HEK293 (cell line): ENCODE data around the gene BRF1.
"Not testable (repeated sequence)": the region's sequence is repeated elsewhere in the genome, so short reads cannot be mapped to it uniquely, and the experiment has no call there.

ENCODE experiments used
- CTCF ChIA-PET: fragments of 350-600 bp; formaldehyde crosslinking; extraction: SDS; loops from one replicate; lab custom pipeline; 2021; ENCODE audit warnings: antibody characterized with exemption; lab: Yijun Ruan, JAX
- POLR2A ChIA-PET: fragments of 300-600 bp; formaldehyde crosslinking; extraction: SDS; loops from one replicate; lab custom pipeline; 2020; ENCODE audit warnings: antibody characterized with exemption, inconsistent platforms; lab: Yijun Ruan, JAX
- H3K27ac ChIP-seq: fragments of 200-500 bp; sonication (Bioruptor generic); 2 replicates; pipeline ENCODE4 v1.5.1; 2014; ENCODE audit warnings: low read depth, low read length, control low read depth, inconsistent platforms; ENCODE audit errors: extremely low read depth
- H3K36me3 ChIP-seq, 2 experiments: fragments of 200-500 bp in 1 of 2; sonication (Bioruptor generic) in 1 of 2; 1 replicate in 1 of 2; 2 replicates in 1 of 2; pipeline ENCODE4 v1.5.1; 2014 to 2017; ENCODE audit warnings: inconsistent platforms in 2 of 2, low read length in 2 of 2; ENCODE audit not compliant: control insufficient read depth in 2 of 2, insufficient read depth in 1 of 2
- H3K4me1 ChIP-seq: fragments of 200-500 bp; sonication (Bioruptor generic); 2 replicates; pipeline ENCODE4 v1.5.1; 2014; ENCODE audit warnings: mild to moderate bottlenecking, low read length, inconsistent platforms; ENCODE audit not compliant: control insufficient read depth, insufficient read depth
- H3K4me3 ChIP-seq: 2 replicates; pipeline ENCODE4 v1.5.1; 2011; ENCODE audit warnings: low read depth, mild to moderate bottlenecking, control low read depth, low read length, moderate library complexity
- H3K9me3 ChIP-seq: fragments of 200-500 bp; sonication (Bioruptor generic); 2 replicates; pipeline ENCODE4 v1.5.1; 2014; ENCODE audit warnings: low read depth, low read length, inconsistent platforms; ENCODE audit not compliant: control insufficient read depth, insufficient read depth
- KLF10 ChIP-seq: fragments of 450-650 bp; IDR thresholded peaks from 2 replicates; pipeline ENCODE4 v1.5.1; 2018; ENCODE audit warnings: missing biosample characterization, mild to moderate bottlenecking, missing genetic modification characterization
- SP7 ChIP-seq: fragments of 450-650 bp; formaldehyde crosslinking; IDR thresholded peaks from 2 replicates; pipeline ENCODE4 v1.5.1; 2016; ENCODE audit warnings: missing biosample characterization, missing genetic modification characterization
- TRIM28 ChIP-seq: IDR thresholded peaks from 2 replicates; pipeline ENCODE4 v1.6.1; 2011; ENCODE audit warnings: low read length, control low read depth, borderline replicate concordance
- ZFHX2 ChIP-seq: fragments of 450-650 bp; formaldehyde crosslinking; conservative IDR thresholded peaks from 2 replicates; pipeline ENCODE4 v1.5.1; 2016; ENCODE audit warnings: missing biosample characterization, missing genetic modification characterization
- ZFP37 ChIP-seq: fragments of 450-650 bp; formaldehyde crosslinking; IDR thresholded peaks from 2 replicates; pipeline ENCODE4 v1.5.1; 2016; ENCODE audit warnings: missing biosample characterization, missing genetic modification characterization
- ZNF10 ChIP-seq: fragments of 450-650 bp; formaldehyde crosslinking; IDR thresholded peaks from 2 replicates; pipeline ENCODE4 v1.5.1; 2017; ENCODE audit warnings: missing biosample characterization, missing genetic modification characterization
- ZNF155 ChIP-seq: fragments of 450-650 bp; formaldehyde crosslinking; IDR thresholded peaks from 2 replicates; pipeline ENCODE4 v1.5.1; 2016; ENCODE audit warnings: missing biosample characterization, missing genetic modification characterization
- ZNF19 ChIP-seq: fragments of 450-650 bp; formaldehyde crosslinking; IDR thresholded peaks from 2 replicates; pipeline ENCODE4; 2016; ENCODE audit warnings: missing biosample characterization, missing genetic modification characterization, low read depth
- ZNF24 ChIP-seq: fragments of 450-650 bp; formaldehyde crosslinking; IDR thresholded peaks from 2 replicates; pipeline ENCODE4 v1.5.1; 2016; ENCODE audit warnings: missing biosample characterization, missing genetic modification characterization
- ZNF248 ChIP-seq: fragments of 450-650 bp; formaldehyde crosslinking; IDR thresholded peaks from 2 replicates; pipeline ENCODE4 v1.5.1; 2017; ENCODE audit warnings: missing biosample characterization, missing genetic modification characterization
- ZNF26 ChIP-seq: fragments of 450-650 bp; formaldehyde crosslinking; IDR thresholded peaks from 2 replicates; pipeline ENCODE4 v1.5.1; 2016; ENCODE audit warnings: missing biosample characterization, missing genetic modification characterization
- ZNF366 ChIP-seq: fragments of 450-650 bp; formaldehyde crosslinking; conservative IDR thresholded peaks from 2 replicates; pipeline ENCODE4 v1.5.1; 2016; ENCODE audit warnings: missing biosample characterization, missing genetic modification characterization
- ZNF391 ChIP-seq: fragments of 450-650 bp; formaldehyde crosslinking; IDR thresholded peaks from 2 replicates; pipeline ENCODE4 v1.5.1; 2016; ENCODE audit warnings: low read depth, missing biosample characterization, missing genetic modification characterization, borderline replicate concordance
- ZNF416 ChIP-seq: fragments of 450-650 bp; formaldehyde crosslinking; IDR thresholded peaks from 2 replicates; pipeline ENCODE4 v1.5.1; 2016; ENCODE audit warnings: missing biosample characterization, missing genetic modification characterization
- ZNF48 ChIP-seq: fragments of 450-650 bp; formaldehyde crosslinking; IDR thresholded peaks from 2 replicates; pipeline ENCODE4 v1.5.1; 2016; ENCODE audit warnings: missing biosample characterization, missing genetic modification characterization
- ZNF514 ChIP-seq: fragments of 450-650 bp; formaldehyde crosslinking; IDR thresholded peaks from 2 replicates; pipeline ENCODE4 v1.5.1; 2016; ENCODE audit warnings: missing biosample characterization, missing genetic modification characterization
- ZNF529 ChIP-seq: fragments of 450-650 bp; formaldehyde crosslinking; IDR thresholded peaks from 2 replicates; pipeline ENCODE4 v1.5.1; 2017; ENCODE audit warnings: missing genetic modification characterization, missing biosample characterization; ENCODE audit not compliant: insufficient replicate concordance
- ZNF558 ChIP-seq: fragments of 450-650 bp; formaldehyde crosslinking; IDR thresholded peaks from 2 replicates; pipeline ENCODE4 v1.5.1; 2016; ENCODE audit warnings: missing biosample characterization, missing genetic modification characterization
- ZNF571 ChIP-seq: fragments of 450-650 bp; formaldehyde crosslinking; IDR thresholded peaks from 2 replicates; pipeline ENCODE4 v1.5.0; 2017; ENCODE audit warnings: missing biosample characterization, missing genetic modification characterization
- ZNF677 ChIP-seq: fragments of 450-650 bp; IDR thresholded peaks from 2 replicates; pipeline ENCODE4 v1.5.0; 2018; ENCODE audit warnings: missing biosample characterization, mild to moderate bottlenecking, missing genetic modification characterization, moderate library complexity
- ZNF707 ChIP-seq: fragments of 450-650 bp; formaldehyde crosslinking; IDR thresholded peaks from 2 replicates; pipeline ENCODE4 v1.5.1; 2016; ENCODE audit warnings: missing biosample characterization, missing genetic modification characterization
- ZNF747 ChIP-seq: fragments of 450-650 bp; formaldehyde crosslinking; IDR thresholded peaks from 2 replicates; pipeline ENCODE4 v1.5.1; 2016; ENCODE audit warnings: missing biosample characterization, missing genetic modification characterization
- ZNF76 ChIP-seq: fragments of 450-650 bp; formaldehyde crosslinking; IDR thresholded peaks from 2 replicates; pipeline ENCODE4; 2016; ENCODE audit warnings: low read depth, missing biosample characterization, missing genetic modification characterization, borderline replicate concordance
- TF ChIP-seq, protein P1 (sequence below): fragments of 450-650 bp; IDR thresholded peaks from 2 replicates; pipeline ENCODE4 v1.5.1; 2018; ENCODE audit warnings: missing biosample characterization, mild to moderate bottlenecking, missing genetic modification characterization

The BRF1 gene

DNA sequence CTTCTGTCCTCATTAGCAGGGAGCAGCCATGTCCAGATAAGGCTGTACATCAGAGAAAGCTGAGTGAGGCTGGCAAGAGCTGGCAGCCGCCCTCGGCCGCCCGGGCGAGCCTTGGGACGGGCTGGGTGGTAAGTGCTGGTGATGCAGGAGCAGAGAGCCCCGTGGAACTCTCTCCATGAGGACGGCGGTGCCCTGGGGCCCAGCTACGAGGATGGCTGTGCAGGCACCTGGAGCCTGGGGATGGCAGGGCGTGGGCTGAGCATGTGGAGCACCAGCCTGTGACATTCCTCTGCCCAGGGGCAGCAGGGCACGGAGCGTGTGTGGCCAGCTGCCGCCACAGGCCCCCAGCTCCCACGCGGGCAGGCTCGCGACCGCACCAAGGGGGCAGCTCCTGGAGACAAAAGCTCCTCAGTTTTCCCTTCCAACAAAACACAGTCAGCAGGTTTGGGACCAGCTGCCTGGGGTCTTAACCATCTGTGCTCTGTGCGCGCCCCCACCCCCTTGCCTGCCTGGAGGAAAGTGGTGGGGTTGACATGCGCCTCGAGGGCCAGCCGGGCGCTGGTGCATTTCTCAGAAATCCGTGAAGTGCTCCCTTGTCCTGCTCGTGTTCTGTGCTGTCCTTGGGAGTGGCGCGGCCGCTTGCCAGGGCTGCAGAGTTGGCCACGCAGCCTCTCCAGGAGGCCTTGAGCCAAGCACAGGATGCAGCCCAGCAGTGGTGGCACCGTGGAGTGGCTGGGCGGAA, 35.1 kb upstream of the BRF1 start:
- H3K36me3 ChIP-seq = peaks cover 0 to 3% of the 10 kb centered on the region in 2 experiments; a peak in 1 of 3 replicates
- TF ChIP-seq ZNF155 (no peak), ZNF747 (tag by site-specific recombination) (no peak), SP7 (tag by site-specific recombination) (no peak), ZNF19 (tag by site-specific recombination) (no peak), ZNF514 (tag by site-specific recombination) (no peak), ZNF416 (tag by site-specific recombination) (no peak), ZNF26 (no peak), ZNF76 (tag by site-specific recombination) (no peak), ZNF24 (tag by site-specific recombination) (no peak), ZNF366 (tag by site-specific recombination) (no peak), ZNF529 (tag by site-specific recombination) (no peak), ZNF391 (tag by site-specific recombination) (no peak)
- TF ChIP-seq, protein P1, sequence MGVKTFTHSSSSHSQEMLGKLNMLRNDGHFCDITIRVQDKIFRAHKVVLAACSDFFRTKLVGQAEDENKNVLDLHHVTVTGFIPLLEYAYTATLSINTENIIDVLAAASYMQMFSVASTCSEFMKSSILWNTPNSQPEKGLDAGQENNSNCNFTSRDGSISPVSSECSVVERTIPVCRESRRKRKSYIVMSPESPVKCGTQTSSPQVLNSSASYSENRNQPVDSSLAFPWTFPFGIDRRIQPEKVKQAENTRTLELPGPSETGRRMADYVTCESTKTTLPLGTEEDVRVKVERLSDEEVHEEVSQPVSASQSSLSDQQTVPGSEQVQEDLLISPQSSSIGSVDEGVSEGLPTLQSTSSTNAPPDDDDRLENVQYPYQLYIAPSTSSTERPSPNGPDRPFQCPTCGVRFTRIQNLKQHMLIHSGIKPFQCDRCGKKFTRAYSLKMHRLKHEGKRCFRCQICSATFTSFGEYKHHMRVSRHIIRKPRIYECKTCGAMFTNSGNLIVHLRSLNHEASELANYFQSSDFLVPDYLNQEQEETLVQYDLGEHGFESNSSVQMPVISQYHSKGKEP = no peak
- TF ChIP-seq, all 188 proteins: peak for 0
- CTCF ChIA-PET = no interaction called here
- H3K4me1 ChIP-seq = no peaks in the 10 kb centered on the region
- POLR2A ChIA-PET = no interaction called here
- H3K4me3 ChIP-seq = no peak overlapping the region
- H3K27ac ChIP-seq = no peak overlapping the region
- no peaks in the 10 kb centered on the region for H3K9me3 ChIP-seq

DNA sequence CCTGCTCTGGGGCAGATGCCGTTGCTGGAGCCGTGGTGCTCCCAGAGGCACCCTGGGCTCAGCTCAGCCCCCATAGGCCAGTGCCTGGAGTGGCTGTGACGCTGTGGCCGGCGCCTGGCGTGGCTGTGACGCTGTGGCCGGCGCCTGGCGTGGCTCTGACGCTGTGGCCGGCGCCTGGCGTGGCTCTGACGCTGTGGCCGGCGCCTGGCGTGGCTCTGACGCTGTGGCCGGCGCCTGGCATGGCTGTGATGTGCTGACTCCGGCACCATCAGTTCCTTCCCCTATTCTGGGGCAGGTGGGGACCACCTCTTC, 34.4 kb upstream of the BRF1 start:
- H3K36me3 ChIP-seq, H3K4me1 ChIP-seq, POLR2A ChIA-PET, H3K27ac ChIP-seq, H3K9me3 ChIP-seq, H3K4me3 ChIP-seq: not testable (repeated sequence)
- CTCF ChIA-PET = interaction anchor here (1.0 kb wide), 1 partner anchor 10 kb away, joined by 6 read pairs; no protein-coding TSS in a partner anchor

DNA sequence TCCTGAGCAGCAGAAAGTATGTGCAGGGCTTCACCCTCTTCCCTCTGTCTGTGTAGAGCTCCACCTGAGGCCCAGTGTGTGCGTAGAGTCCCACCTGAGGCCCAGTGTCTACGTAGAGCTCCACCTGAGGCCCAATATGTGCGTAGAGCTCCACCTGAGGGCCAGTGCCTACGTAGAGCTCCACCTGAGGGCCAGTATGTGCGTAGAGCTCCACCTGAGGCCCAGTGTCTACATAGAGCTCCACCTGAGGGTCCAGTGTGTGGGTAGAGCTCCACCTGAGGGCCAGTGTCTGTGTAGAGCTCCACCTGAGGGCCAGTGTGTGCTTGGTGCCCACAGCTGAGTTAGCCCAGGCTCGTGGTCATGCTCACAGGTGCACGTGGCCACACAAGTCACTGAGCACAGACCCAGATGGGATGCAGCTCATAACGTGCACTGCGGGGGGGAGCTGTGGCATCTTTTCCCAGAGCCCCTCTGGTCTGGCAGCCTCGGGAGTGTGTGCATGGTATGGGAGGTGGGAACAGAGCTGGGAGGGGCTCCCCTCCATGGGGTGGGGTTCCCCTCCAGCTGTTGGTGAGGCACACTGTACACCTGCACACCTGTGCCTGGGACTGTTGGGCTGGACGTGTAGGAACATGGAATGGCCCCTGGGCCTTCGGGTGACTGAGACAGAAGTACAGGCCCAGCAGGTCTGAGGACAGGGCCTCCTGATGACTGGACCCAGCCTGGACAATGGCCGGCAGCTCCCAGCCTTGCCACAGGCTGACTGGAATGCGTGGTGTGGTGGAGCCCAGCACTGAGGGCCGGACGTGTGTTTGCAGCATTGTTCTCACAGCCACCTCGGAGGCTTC, 33.8 kb upstream of the BRF1 start:
- ChIA-PET POLR2A (interaction anchor here (0.6 to 1.0 kb wide), 2 partner anchors 18 to 34 kb away, joined by 3 to 4 read pairs; partner anchors contain the start of gene BRF1), CTCF (interaction anchor here (1.0 kb wide), 1 partner anchor 11 kb away, joined by 6 read pairs; no protein-coding TSS in a partner anchor)
- no peaks in the 10 kb centered on the region for H3K4me1 ChIP-seq
- no peak overlapping the region for H3K27ac ChIP-seq
- no peaks in the 10 kb centered on the region for H3K9me3 ChIP-seq
- peaks cover 0 to 3% of the 10 kb centered on the region in 2 experiments; a peak in 1 of 3 replicates for H3K36me3 ChIP-seq
- TF ChIP-seq ZNF677 (tag by site-specific recombination) (no peak), ZFHX2 (no peak), ZNF10 (tag by site-specific recombination) (no peak), ZNF76 (tag by site-specific recombination) (no peak), ZNF48 (tag by site-specific recombination) (no peak), ZFP37 (no peak), ZNF558 (no peak), KLF10 (tag by site-specific recombination) (no peak), TRIM28 (no peak), ZNF707 (no peak), ZNF571 (tag by site-specific recombination) (no peak), ZNF248 (tag by site-specific recombination) (no peak)
- no peak overlapping the region for H3K4me3 ChIP-seq
